ENCODE data around the gene ARSD.

Gene ARSD

GRCh38 chrX:2854918-2855317, 74.2 kb downstream of the ARSD start:
- DNase-seq (ENCODE audit: low read depth in 2 of 2) = no peak
